BE2C (cell line): ENCODE measurements around the gene EVI2B.

Source experiments
- DNase-seq: peaks from one replicate; pipeline ENCODE4 v3.0.0-alpha.2; 2020
- H3K27me3 ChIP-seq: fragments of 250-450 bp; sonication (Bioruptor Pico); 2 replicates; pipeline ENCODE4 v1.5.1; 2020; ENCODE audit warnings: mild to moderate bottlenecking
- H3K36me3 ChIP-seq: fragments of 250-450 bp; sonication (Bioruptor Pico); 2 replicates; pipeline ENCODE4 v1.5.1; 2020; ENCODE audit warnings: mild to moderate bottlenecking
- H3K4me1 ChIP-seq: fragments of 250-450 bp; sonication (Bioruptor Pico); 2 replicates; pipeline ENCODE4 v1.5.1; 2020
- H3K4me3 ChIP-seq: 2 replicates; pipeline ENCODE4 v1.5.1; 2011; ENCODE audit warnings: low read depth, low read length
- H3K9me3 ChIP-seq: fragments of 250-450 bp; sonication (Bioruptor Pico); 2 replicates; pipeline ENCODE4 v1.5.1; 2020
- CTCF ChIP-seq: IDR thresholded peaks from 2 replicates; pipeline ENCODE4 v1.5.1; 2012; ENCODE audit warnings: mild to moderate bottlenecking, low read depth, low read length

Gene EVI2B

DNA sequence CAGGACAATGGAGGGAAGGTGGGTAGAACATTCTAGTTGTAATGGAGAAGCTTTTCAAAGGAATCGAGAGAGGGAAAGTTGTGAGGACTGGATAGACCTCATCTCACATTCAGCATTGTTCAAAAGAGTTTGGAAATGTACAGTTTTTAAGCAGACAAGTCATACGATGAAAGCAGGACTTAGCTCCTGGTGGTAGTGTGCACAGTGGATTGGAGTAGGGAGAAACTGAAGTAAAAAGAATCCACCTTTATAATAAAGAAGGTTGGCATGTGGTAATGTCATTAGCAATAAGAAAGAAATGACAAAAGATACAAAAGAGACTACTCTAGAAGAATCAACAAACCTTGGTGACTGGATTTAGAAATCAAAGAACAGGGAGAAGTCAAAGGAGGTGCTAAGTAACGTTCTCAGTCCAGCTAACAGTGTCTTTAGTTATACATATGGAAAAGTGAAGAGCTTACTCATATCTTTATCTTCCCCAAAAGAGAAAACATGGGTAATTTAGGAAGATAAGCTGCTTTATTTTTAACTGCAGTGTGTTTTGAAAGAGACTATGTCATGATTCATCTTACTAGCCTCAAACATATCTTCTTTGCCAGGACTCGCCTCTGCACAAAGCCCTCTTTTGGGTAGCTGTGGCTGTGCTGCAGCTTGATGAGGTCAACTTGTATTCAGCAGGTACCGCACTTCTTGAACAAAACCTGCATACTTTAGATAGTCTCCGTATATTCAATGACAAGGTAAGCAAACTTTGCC, 26.2 kb upstream of the EVI2B start:
- no peak for DNase-seq
- H3K9me3 ChIP-seq = no peaks in the 10 kb centered on the region
- no peaks in the 10 kb centered on the region for H3K27me3 ChIP-seq
- H3K4me1 ChIP-seq = no peaks in the 10 kb centered on the region
- no peaks in the 10 kb centered on the region for H3K36me3 ChIP-seq
- H3K4me3 ChIP-seq = no peak overlapping the region
- no peak for TF ChIP-seq CTCF

DNA sequence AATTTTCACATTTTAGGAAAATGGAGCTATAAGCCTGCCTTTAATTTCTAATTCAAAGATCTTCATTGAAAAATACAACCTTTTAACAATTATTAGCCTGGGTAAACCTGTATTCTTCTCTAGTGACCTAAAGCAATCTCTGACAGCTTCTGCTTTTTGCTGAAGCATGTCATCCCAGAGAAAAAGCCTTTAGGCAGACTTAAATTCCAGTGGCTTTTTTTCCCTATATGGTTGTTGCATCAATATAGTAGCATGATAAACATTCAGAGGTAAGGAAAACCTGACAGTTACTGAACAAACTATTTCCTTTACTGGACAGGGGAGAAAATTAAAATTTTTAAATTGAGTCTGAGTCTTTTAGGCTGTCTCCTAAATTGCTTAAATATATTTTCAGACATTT, 15.4 kb upstream of the EVI2B start:
- H3K9me3 ChIP-seq = no peaks in the 10 kb centered on the region
- TF ChIP-seq CTCF = no peak
- no peak overlapping the region for H3K4me3 ChIP-seq
- no peaks in the 10 kb centered on the region for H3K36me3 ChIP-seq
- DNase-seq = no peak
- no peaks in the 10 kb centered on the region for H3K27me3 ChIP-seq
- no peaks in the 10 kb centered on the region for H3K4me1 ChIP-seq

GRCh38 chr17:31328160-31328535, 14.3 kb upstream of the EVI2B start:
- Histone ChIP-seq H3K27me3 (no peaks in the 10 kb centered on the region), H3K9me3 (no peaks in the 10 kb centered on the region), H3K4me1 (no peaks in the 10 kb centered on the region), H3K4me3 (no peak overlapping the region), H3K36me3 (no peaks in the 10 kb centered on the region)
- no peak for TF ChIP-seq CTCF
- no peak for DNase-seq

GRCh38 chr17:31327534-31328159, 13.8 kb upstream of the EVI2B start:
- DNase-seq = no peak
- H3K36me3 ChIP-seq = no peaks in the 10 kb centered on the region
- no peaks in the 10 kb centered on the region for H3K9me3 ChIP-seq
- no peaks in the 10 kb centered on the region for H3K4me1 ChIP-seq
- H3K4me3 ChIP-seq = no peak overlapping the region
- TF ChIP-seq CTCF = no peak
- no peaks in the 10 kb centered on the region for H3K27me3 ChIP-seq

DNA sequence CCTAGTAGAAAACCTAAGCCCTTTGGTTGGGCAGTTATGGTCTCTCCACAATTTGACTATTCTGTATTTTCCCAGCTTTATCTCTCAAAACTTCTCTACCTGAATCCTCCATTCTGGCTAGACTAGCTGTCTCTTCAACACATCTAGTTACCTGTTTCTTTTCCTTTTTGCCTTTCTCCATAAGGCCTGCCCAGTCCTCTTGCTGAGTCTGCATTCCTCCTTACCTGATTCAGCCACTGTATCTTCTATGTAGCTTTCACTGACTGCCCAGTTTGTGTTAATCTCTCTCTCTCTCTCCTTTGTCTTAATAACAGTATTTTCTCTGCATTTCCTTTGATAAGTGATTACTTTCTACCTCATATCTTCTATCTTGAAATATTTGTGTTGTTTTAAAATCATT, 9.7 kb upstream of the EVI2B start:
- H3K36me3 ChIP-seq = no peaks in the 10 kb centered on the region
- no peak for TF ChIP-seq CTCF
- no peaks in the 10 kb centered on the region for H3K9me3 ChIP-seq
- H3K4me1 ChIP-seq = no peaks in the 10 kb centered on the region
- no peak for DNase-seq
- no peak overlapping the region for H3K4me3 ChIP-seq
- H3K27me3 ChIP-seq = no peaks in the 10 kb centered on the region

- no peaks in the 10 kb centered on the region for H3K36me3 ChIP-seq
- H3K4me1 ChIP-seq = no peaks in the 10 kb centered on the region
- H3K4me3 ChIP-seq = no peak overlapping the region
- no peak for DNase-seq
- no peak for TF ChIP-seq CTCF
- H3K9me3 ChIP-seq = no peaks in the 10 kb centered on the region
- H3K27me3 ChIP-seq = no peaks in the 10 kb centered on the region
Observed at GRCh38 chr17:31321966-31322365, 8.1 kb upstream of the EVI2B start.
